22Rv1 (cell line): Measurements from ENCODE around the gene WNT7A.

Experiments used
- CTCF ChIP-seq: fragments of 450-650 bp; IDR thresholded peaks from 2 replicates; pipeline ENCODE4 v1.5.1; 2017; ENCODE audit warnings: mild to moderate bottlenecking
- ZFX ChIP-seq: fragments of 450-650 bp; IDR thresholded peaks from 2 replicates; pipeline ENCODE4 v1.6.1; 2017; ENCODE audit warnings: antibody characterized with exemption, borderline replicate concordance

GRCh38 chr3:13902648-13903238 lies 22.9 kb upstream of the WNT7A start:
- TF ChIP-seq CTCF: no peak
- TF ChIP-seq ZFX: no peak
